ENCODE measurements around the gene TMUB1. TPM values are rescaled to one million over a fixed set of nuclear protein-coding genes. Genes with fewer than 3 reads are reported as not detected.
A peak's percentile ranks its signal among the peaks of the same experiment; 100 is the strongest.

The TMUB1 gene
- total RNA-seq, 4 donors from 2014 or later: 2.9 to 32.8 (median 8.6) TPM

DNA sequence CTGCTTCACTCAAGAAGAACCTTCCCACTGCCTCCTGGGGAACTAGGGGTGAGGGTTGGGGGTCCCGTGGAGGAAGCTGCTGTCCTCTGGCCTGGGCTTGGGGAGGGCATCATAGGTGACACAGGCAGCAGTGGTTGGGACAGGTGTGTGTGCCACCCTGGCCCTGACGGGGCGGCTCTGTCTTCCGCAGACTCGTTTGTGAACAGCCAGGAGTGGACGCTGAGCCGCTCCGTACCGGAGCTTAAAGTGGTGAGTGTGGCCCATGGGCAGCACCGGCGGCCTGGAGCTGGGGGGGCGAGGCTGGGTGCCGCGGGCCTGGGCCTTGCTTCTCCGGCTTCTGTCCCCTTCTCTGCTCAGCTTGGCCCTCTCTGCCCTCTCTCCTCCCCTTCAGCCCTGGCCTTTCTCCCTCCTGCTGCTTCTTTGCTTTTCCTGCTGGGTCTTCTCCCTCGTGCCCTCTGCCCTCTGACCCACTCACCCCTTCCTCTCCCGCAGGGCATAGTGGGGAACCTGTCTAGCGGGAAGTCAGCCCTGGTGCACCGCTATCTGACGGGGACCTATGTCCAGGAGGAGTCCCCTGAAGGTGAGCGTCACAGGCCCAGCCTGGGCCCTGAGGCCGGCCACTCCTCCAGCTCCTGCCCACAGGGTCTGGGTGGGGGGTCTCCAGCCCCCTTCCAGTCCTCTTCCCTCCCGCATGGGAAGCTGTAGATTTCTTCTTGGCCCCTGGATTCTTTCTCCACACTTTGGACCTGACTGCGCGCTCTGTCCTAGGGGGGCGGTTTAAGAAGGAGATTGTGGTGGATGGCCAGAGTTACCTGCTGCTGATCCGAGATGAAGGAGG lies 33.5 kb upstream of the TMUB1 start:
- H3K27ac ChIP-seq: no peak overlapping the region
- H3K36me3 ChIP-seq: no peaks in the 10 kb centered on the region
- intact Hi-C loops (cut with DNase I; ENCODE audit: low total_unique reads): loop anchor here (10.0 kb wide), 1 partner anchor 92 kb away; the partner anchor contains the start of genes ABCB8 and ATG9B

GRCh38 chr7:151115836-151116418 lies 32.6 kb upstream of the TMUB1 start:
- H3K27ac ChIP-seq: no peak overlapping the region

More for the DNA sequence above, 33.5 kb upstream of the TMUB1 start:
- TF ChIP-seq POLR2A (IDR thresholded peaks at IDR 0.05): no peak
- TF ChIP-seq, protein P1, sequence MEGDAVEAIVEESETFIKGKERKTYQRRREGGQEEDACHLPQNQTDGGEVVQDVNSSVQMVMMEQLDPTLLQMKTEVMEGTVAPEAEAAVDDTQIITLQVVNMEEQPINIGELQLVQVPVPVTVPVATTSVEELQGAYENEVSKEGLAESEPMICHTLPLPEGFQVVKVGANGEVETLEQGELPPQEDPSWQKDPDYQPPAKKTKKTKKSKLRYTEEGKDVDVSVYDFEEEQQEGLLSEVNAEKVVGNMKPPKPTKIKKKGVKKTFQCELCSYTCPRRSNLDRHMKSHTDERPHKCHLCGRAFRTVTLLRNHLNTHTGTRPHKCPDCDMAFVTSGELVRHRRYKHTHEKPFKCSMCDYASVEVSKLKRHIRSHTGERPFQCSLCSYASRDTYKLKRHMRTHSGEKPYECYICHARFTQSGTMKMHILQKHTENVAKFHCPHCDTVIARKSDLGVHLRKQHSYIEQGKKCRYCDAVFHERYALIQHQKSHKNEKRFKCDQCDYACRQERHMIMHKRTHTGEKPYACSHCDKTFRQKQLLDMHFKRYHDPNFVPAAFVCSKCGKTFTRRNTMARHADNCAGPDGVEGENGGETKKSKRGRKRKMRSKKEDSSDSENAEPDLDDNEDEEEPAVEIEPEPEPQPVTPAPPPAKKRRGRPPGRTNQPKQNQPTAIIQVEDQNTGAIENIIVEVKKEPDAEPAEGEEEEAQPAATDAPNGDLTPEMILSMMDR (IDR thresholded peaks at IDR 0.05): no peak
- peaks cover 0 to 19% of the 10 kb centered on the region in 2 donors for H3K4me1 ChIP-seq
- DNase-seq: no peak
- no peaks in the 10 kb centered on the region for H3K27me3 ChIP-seq
- H3K9me3 ChIP-seq: no peaks in the 10 kb centered on the region
- H3K4me3 ChIP-seq: no peak overlapping the region

GRCh38 chr7:151115121-151115835 lies 32.0 kb upstream of the TMUB1 start:
- Histone ChIP-seq H3K9me3 (no peaks in the 10 kb centered on the region), H3K27me3 (no peaks in the 10 kb centered on the region), H3K27ac (no peak overlapping the region), H3K4me3 (peak overlapping the region in 1 of 2 donors; percentile 15), H3K36me3 (no peaks in the 10 kb centered on the region), H3K4me1 (peaks cover 0 to 26% of the 10 kb centered on the region in 2 donors)
- DNase-seq: no peak
- intact Hi-C loops (cut with DNase I; ENCODE audit: low total_unique reads): loop anchor here (10.0 kb wide), 1 partner anchor 90 kb away; the partner anchor contains the start of genes ABCB8 and ATG9B
- TF ChIP-seq POLR2A (IDR thresholded peaks at IDR 0.05): no peak
- TF ChIP-seq, protein P1 (IDR thresholded peaks at IDR 0.05): peak in 1 of 4 experiments; percentile 24

More at GRCh38 chr7:151115836-151116418, 32.6 kb upstream of the TMUB1 start:
- Histone ChIP-seq H3K27me3 (no peaks in the 10 kb centered on the region), H3K9me3 (no peaks in the 10 kb centered on the region), H3K4me3 (no peak overlapping the region), H3K36me3 (no peaks in the 10 kb centered on the region), H3K4me1 (peaks cover 0 to 19% of the 10 kb centered on the region in 2 donors)
- intact Hi-C loops (cut with DNase I; ENCODE audit: low total_unique reads): loop anchor here (10.0 kb wide), 1 partner anchor 91 kb away; the partner anchor contains the start of genes ABCB8 and ATG9B
- DNase-seq: no peak
- TF ChIP-seq, protein P1 (IDR thresholded peaks at IDR 0.05): no peak

- peaks cover 0 to 29% of the 10 kb centered on the region in 2 donors for H3K4me1 ChIP-seq
- intact Hi-C loops (cut with DNase I; ENCODE audit: low total_unique reads): loop anchor here (10.0 kb wide), 1 partner anchor 90 kb away; the partner anchor contains the start of genes ABCB8 and ATG9B
- TF ChIP-seq POLR2A (IDR thresholded peaks at IDR 0.05): no peak
- TF ChIP-seq, protein P1 (IDR thresholded peaks at IDR 0.05): no peak
- no peaks in the 10 kb centered on the region for H3K9me3 ChIP-seq
- no peak overlapping the region for H3K4me3 ChIP-seq
- H3K27me3 ChIP-seq: no peaks in the 10 kb centered on the region
- H3K27ac ChIP-seq: no peak overlapping the region
- no peaks in the 10 kb centered on the region for H3K36me3 ChIP-seq
- no peak for DNase-seq
These were observed 31.1 kb upstream of the TMUB1 start for GRCh38 chr7:151114151-151115090.
